ENCODE results near the gene PRKRIP1. TPM values are rescaled to one million over a fixed set of nuclear protein-coding genes. Genes with fewer than 3 reads are reported as not detected.
"Not testable (repeated sequence)": the region's sequence is repeated elsewhere in the genome, so short reads cannot be mapped to it uniquely, and the experiment has no call there.

Gene PRKRIP1
- total RNA-seq, 1 donor: 14.5 TPM

DNA sequence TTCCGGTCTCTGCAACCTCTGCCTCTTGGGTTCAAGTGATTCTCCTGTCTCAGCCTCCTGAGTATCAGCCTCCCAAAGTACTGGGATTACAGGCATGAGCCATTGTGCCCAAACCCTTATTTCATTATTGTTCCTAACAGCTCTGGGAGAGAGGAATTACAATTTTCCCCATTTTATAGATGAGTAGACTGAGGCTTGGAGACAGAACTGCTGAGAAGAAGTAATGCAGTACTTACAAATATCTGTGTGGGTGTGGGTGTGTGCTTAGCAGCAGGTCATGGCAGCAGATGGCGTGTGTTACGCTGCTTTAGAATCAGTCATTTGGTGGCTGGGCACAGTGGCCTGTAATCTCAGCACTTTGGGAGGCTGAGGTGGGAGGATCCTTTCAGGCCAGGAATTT lies 7.4 kb downstream of the PRKRIP1 start:
- no peak for DNase-seq (ENCODE audit: insufficient read length, low spot score, missing footprints)
- Histone ChIP-seq H3K27me3 (ENCODE audit: insufficient read depth, low read length) (no peaks in the 10 kb centered on the region), H2AFZ (ENCODE audit: low read length) (no peak overlapping the region), H3K79me2 (ENCODE audit: insufficient read depth, low read length) (peaks cover 9% of the 10 kb centered on the region), H3K4me2 (ENCODE audit: insufficient read depth, low read length) (no peak overlapping the region), H3K27ac (ENCODE audit: low read depth, low read length) (no peak overlapping the region), H4K20me1 (ENCODE audit: insufficient read depth, low read length) (no peaks in the 10 kb centered on the region), H3K4me1 (ENCODE audit: insufficient read depth, low read length) (no peaks in the 10 kb centered on the region), H3K36me3 (ENCODE audit: insufficient read depth, low read length) (peaks cover 88% of the 10 kb centered on the region), H3K9me3 (ENCODE audit: low read depth, low read length) (no peaks in the 10 kb centered on the region), H3K4me3 (ENCODE audit: insufficient read depth, low read length) (no peak overlapping the region)
- TF ChIP-seq, protein P1, sequence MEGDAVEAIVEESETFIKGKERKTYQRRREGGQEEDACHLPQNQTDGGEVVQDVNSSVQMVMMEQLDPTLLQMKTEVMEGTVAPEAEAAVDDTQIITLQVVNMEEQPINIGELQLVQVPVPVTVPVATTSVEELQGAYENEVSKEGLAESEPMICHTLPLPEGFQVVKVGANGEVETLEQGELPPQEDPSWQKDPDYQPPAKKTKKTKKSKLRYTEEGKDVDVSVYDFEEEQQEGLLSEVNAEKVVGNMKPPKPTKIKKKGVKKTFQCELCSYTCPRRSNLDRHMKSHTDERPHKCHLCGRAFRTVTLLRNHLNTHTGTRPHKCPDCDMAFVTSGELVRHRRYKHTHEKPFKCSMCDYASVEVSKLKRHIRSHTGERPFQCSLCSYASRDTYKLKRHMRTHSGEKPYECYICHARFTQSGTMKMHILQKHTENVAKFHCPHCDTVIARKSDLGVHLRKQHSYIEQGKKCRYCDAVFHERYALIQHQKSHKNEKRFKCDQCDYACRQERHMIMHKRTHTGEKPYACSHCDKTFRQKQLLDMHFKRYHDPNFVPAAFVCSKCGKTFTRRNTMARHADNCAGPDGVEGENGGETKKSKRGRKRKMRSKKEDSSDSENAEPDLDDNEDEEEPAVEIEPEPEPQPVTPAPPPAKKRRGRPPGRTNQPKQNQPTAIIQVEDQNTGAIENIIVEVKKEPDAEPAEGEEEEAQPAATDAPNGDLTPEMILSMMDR (IDR thresholded peaks at IDR 0.05; ENCODE audit: extremely low read depth, low read depth, low read length): no peak

DNA sequence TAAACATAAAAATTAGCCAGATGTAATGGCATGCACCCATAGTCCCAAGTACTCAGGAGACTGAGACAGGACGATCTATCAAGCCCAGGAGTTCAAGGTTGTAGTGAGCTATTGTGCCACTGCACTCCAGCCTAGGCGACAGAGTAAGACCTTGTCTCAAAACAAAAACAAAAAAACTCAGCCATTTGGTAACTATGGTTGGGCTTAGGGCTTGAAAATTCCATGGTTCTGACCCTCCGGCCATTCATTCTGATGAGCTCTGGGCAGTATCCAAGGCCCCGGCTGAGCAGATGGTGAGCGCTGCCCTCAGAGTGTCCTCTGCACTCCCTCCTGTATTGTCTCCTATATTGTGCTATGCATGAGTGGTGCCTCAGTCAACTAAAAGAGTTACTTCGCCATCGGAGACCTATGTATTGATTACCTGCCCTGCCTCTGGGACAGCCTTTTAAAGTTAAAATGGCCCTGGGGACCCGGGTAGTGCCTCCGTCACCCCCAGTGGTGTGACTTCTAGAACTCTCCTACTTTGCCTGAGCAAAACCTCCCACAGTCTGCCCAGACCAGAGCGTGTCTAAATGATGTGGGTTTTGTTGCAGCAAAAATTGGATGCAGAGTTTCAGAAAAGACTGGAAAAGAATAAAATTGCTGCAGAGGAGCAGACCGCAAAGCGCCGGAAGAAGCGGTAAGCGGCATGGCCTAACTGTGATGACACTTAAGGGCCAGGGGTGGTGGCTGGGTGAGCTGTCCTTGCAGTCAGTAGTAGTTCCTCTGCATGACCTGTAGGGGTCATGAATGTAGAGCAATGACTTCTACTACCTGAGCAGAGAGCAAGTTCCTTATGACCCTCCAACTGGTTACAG lies 8.1 kb downstream of the PRKRIP1 start:
- TF ChIP-seq, protein P1 (IDR thresholded peaks at IDR 0.05; ENCODE audit: extremely low read depth, low read depth, low read length): peak; percentile 64
- Histone ChIP-seq H2AFZ (ENCODE audit: low read length) (no peak overlapping the region), H3K79me2 (ENCODE audit: insufficient read depth, low read length) (peaks cover 8% of the 10 kb centered on the region), H3K4me3 (ENCODE audit: insufficient read depth, low read length) (no peak overlapping the region), H4K20me1 (ENCODE audit: insufficient read depth, low read length) (no peaks in the 10 kb centered on the region), H3K36me3 (ENCODE audit: insufficient read depth, low read length) (peaks cover 87% of the 10 kb centered on the region), H3K4me2 (ENCODE audit: insufficient read depth, low read length) (no peak overlapping the region), H3K9me3 (ENCODE audit: low read depth, low read length) (no peaks in the 10 kb centered on the region), H3K27ac (ENCODE audit: low read depth, low read length) (no peak overlapping the region), H3K27me3 (ENCODE audit: insufficient read depth, low read length) (no peaks in the 10 kb centered on the region), H3K4me1 (ENCODE audit: insufficient read depth, low read length) (no peaks in the 10 kb centered on the region)
- DNase-seq (ENCODE audit: insufficient read length, low spot score, missing footprints): no peak

DNA sequence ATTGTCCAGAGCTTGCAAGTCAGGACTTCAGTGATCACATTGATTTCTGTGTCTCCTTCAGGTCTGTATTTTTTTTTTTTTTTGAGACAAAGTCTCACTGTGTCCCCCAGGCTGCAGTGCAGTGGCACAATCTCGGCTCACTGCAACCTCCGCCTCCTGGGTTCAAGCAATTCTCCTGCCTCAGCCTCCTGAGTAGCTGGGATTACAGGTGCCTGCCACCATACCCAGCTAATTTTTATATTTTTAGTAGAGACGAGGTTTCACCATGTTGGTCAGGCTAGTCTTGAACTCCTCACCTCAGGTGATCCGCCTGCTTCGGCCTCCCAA lies 8.7 kb downstream of the PRKRIP1 start:
- not testable (repeated sequence) for H4K20me1 ChIP-seq (ENCODE audit: insufficient read depth, low read length); H3K79me2 ChIP-seq (ENCODE audit: insufficient read depth, low read length); H3K4me3 ChIP-seq (ENCODE audit: insufficient read depth, low read length); H3K27ac ChIP-seq (ENCODE audit: low read depth, low read length); H3K4me1 ChIP-seq (ENCODE audit: insufficient read depth, low read length); H3K4me2 ChIP-seq (ENCODE audit: insufficient read depth, low read length); H3K27me3 ChIP-seq (ENCODE audit: insufficient read depth, low read length); H3K9me3 ChIP-seq (ENCODE audit: low read depth, low read length); H2AFZ ChIP-seq (ENCODE audit: low read length); DNase-seq (ENCODE audit: insufficient read length, low spot score, missing footprints)
- peaks cover 88% of the 10 kb centered on the region for H3K36me3 ChIP-seq (ENCODE audit: insufficient read depth, low read length)

DNA sequence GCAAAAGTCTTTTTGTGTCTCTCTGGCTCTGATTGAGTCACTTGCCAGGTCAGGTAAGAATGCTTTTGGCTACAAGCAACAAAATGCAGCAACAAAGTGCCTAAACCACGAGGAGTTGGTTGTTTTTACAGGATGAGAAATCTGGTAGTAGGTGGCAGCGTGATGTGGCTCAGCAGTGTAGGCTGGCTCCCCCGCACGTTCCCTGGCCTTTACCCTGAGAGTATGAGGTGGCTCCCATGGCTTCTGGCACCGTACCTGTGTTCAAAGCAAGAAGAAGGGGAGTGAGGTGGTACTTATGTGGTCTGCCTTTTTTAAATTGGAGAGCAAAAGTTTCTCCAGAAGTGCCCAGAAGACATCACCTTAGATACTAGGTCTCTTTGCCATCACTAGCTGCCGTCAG lies 11.7 kb downstream of the PRKRIP1 start:
- Histone ChIP-seq H3K27me3 (ENCODE audit: insufficient read depth, low read length) (no peaks in the 10 kb centered on the region), H3K4me1 (ENCODE audit: insufficient read depth, low read length) (no peaks in the 10 kb centered on the region), H3K9me3 (ENCODE audit: low read depth, low read length) (no peaks in the 10 kb centered on the region), H3K79me2 (ENCODE audit: insufficient read depth, low read length) (peaks cover 21% of the 10 kb centered on the region), H3K27ac (ENCODE audit: low read depth, low read length) (no peak overlapping the region), H3K4me3 (ENCODE audit: insufficient read depth, low read length) (no peak overlapping the region), H3K4me2 (ENCODE audit: insufficient read depth, low read length) (no peak overlapping the region), H2AFZ (ENCODE audit: low read length) (no peak overlapping the region), H3K36me3 (ENCODE audit: insufficient read depth, low read length) (peaks cover 85% of the 10 kb centered on the region), H4K20me1 (ENCODE audit: insufficient read depth, low read length) (peaks cover 13% of the 10 kb centered on the region)
- no peak for DNase-seq (ENCODE audit: insufficient read length, low spot score, missing footprints)
- TF ChIP-seq, protein P1 (IDR thresholded peaks at IDR 0.05; ENCODE audit: extremely low read depth, low read depth, low read length): no peak

DNA sequence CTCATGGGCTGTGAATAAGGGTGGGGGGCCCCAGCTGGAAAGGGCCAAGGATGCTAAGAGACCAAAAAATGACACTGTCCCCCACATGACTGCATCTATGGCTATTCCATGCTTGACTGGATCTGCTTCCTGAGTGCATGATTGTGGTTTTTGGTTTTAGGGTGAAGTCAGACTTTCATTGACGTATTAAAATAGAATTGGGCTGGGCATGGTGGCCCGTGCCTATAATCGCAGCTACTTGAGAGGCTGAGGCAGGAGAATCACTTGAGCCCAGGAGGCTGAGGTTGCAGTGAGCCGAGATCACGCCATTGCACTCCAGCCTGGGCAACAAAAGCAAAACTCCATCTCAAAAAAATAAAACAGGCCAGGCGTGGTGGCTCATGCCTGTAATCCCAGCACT lies 12.4 kb downstream of the PRKRIP1 start:
- H3K4me3 ChIP-seq (ENCODE audit: insufficient read depth, low read length): not testable (repeated sequence)
- peaks cover 13% of the 10 kb centered on the region for H4K20me1 ChIP-seq (ENCODE audit: insufficient read depth, low read length)

More for the DNA sequence above, 12.4 kb downstream of the PRKRIP1 start:
- not testable (repeated sequence) for H2AFZ ChIP-seq (ENCODE audit: low read length); DNase-seq (ENCODE audit: insufficient read length, low spot score, missing footprints); H3K4me1 ChIP-seq (ENCODE audit: insufficient read depth, low read length); H3K4me2 ChIP-seq (ENCODE audit: insufficient read depth, low read length); H3K27ac ChIP-seq (ENCODE audit: low read depth, low read length); H3K9me3 ChIP-seq (ENCODE audit: low read depth, low read length); H3K27me3 ChIP-seq (ENCODE audit: insufficient read depth, low read length)
- H3K36me3 ChIP-seq (ENCODE audit: insufficient read depth, low read length): peaks cover 86% of the 10 kb centered on the region
- peaks cover 24% of the 10 kb centered on the region for H3K79me2 ChIP-seq (ENCODE audit: insufficient read depth, low read length)

Data from osteoblast (primary cell).